Mammary epithelial cell (primary cell): ENCODE results near the gene KCNN2.

ENCODE experiments used
- EZH2 ChIP-seq: IDR thresholded peaks from 2 replicates; pipeline ENCODE4 v1.6.1; 2012; ENCODE audit warnings: low read length, inconsistent platforms, borderline replicate concordance
- TF ChIP-seq, protein P1 (sequence below), 2 donors: IDR thresholded peaks in 1 of 2; conservative IDR thresholded peaks in 1 of 2; 2 replicates each; pipeline ENCODE4 v1.5.1; 2011 to 2012; ENCODE audit warnings: inconsistent platforms in 2 of 2, low read length in 2 of 2, mild to moderate bottlenecking in 2 of 2, control low read depth in 1 of 2, low read depth in 1 of 2; ENCODE audit not compliant: insufficient read depth in 1 of 2; ENCODE audit errors: extremely low read depth in 1 of 2

DNA sequence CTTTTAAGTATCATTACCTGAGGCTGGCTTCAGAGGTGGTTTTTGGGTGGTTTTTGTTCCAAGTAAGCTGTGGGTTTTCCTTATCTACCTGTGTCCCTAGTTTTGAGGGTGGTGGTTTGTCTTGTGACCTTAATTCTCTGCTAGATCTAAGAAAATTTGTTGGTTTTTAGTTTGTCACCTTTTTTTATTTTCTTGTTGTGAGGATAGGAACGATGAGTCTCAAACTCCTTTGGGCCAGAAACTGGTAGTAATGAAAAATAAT, 73.3 kb downstream of the KCNN2 start:
- TF ChIP-seq EZH2: no peak
- TF ChIP-seq, protein P1, sequence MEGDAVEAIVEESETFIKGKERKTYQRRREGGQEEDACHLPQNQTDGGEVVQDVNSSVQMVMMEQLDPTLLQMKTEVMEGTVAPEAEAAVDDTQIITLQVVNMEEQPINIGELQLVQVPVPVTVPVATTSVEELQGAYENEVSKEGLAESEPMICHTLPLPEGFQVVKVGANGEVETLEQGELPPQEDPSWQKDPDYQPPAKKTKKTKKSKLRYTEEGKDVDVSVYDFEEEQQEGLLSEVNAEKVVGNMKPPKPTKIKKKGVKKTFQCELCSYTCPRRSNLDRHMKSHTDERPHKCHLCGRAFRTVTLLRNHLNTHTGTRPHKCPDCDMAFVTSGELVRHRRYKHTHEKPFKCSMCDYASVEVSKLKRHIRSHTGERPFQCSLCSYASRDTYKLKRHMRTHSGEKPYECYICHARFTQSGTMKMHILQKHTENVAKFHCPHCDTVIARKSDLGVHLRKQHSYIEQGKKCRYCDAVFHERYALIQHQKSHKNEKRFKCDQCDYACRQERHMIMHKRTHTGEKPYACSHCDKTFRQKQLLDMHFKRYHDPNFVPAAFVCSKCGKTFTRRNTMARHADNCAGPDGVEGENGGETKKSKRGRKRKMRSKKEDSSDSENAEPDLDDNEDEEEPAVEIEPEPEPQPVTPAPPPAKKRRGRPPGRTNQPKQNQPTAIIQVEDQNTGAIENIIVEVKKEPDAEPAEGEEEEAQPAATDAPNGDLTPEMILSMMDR (conservative IDR thresholded peaks at IDR 0.05 in 1 of 2, IDR thresholded peaks at IDR 0.05 in 1 of 2; ENCODE audit: extremely low read depth in 1 of 2, insufficient read depth in 1 of 2, low read depth in 1 of 2, low read length in 2 of 2): no peak
